PFSK-1 (cell line): ENCODE results near the gene LEMD2.

Experiments used
- FOXP2 ChIP-seq: optimal IDR thresholded peaks from 2 replicates; pipeline ENCODE3; 2011; ENCODE audit warnings: borderline replicate concordance, control low read depth, inconsistent platforms; ENCODE audit not compliant: insufficient read depth; ENCODE audit errors: extremely low read length, extremely low read depth
- POLR2AphosphoS5 ChIP-seq: IDR thresholded peaks from 2 replicates; pipeline ENCODE4 v1.6.1; 2012; ENCODE audit warnings: low read depth, mild to moderate bottlenecking, control low read depth, low read length, moderate library complexity
- SIN3A ChIP-seq: IDR thresholded peaks from 2 replicates; pipeline ENCODE4 v1.6.1; 2012; ENCODE audit warnings: mild to moderate bottlenecking, low read length, moderate library complexity, borderline replicate concordance; ENCODE audit not compliant: insufficient read depth
- TAF1 ChIP-seq: IDR thresholded peaks from 2 replicates; pipeline ENCODE4 v1.6.1; 2012; ENCODE audit warnings: low read length, control low read depth, borderline replicate concordance; ENCODE audit not compliant: insufficient read depth
- TF ChIP-seq, protein P1 (sequence below), 2 experiments: IDR thresholded peaks; 2 replicates each; pipeline versions ENCODE4 v1.6.1 to v1.8.0; 2011 to 2012; ENCODE audit warnings: low read depth in 2 of 2, low read length in 2 of 2, control low read depth in 1 of 2, inconsistent platforms in 1 of 2, mild to moderate bottlenecking in 1 of 2, moderate library complexity in 1 of 2; ENCODE audit not compliant: insufficient read depth in 1 of 2

Gene LEMD2

DNA sequence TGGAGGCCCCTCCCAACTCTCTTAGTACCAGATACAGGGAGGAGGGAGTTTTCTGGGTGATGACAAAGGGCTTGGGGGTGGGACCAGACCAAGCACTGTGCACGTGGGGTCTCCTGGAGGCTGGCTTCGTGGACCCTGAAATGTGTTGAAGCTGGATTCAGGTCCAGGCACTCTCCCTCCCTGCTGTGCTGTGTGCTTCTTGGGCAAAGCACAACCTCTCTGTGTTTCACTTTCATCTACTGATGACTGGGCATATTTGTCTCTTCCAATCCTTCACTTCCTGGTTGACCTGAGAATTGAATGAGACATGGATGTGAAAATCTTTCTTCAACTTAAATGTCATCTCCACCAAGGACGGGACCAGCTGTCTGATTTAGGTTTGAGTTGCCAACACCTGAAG is 29.4 kb upstream of the LEMD2 start:
- TF ChIP-seq FOXP2 (no peak), TAF1 (no peak), SIN3A (no peak), POLR2AphosphoS5 (no peak)
- TF ChIP-seq, protein P1, sequence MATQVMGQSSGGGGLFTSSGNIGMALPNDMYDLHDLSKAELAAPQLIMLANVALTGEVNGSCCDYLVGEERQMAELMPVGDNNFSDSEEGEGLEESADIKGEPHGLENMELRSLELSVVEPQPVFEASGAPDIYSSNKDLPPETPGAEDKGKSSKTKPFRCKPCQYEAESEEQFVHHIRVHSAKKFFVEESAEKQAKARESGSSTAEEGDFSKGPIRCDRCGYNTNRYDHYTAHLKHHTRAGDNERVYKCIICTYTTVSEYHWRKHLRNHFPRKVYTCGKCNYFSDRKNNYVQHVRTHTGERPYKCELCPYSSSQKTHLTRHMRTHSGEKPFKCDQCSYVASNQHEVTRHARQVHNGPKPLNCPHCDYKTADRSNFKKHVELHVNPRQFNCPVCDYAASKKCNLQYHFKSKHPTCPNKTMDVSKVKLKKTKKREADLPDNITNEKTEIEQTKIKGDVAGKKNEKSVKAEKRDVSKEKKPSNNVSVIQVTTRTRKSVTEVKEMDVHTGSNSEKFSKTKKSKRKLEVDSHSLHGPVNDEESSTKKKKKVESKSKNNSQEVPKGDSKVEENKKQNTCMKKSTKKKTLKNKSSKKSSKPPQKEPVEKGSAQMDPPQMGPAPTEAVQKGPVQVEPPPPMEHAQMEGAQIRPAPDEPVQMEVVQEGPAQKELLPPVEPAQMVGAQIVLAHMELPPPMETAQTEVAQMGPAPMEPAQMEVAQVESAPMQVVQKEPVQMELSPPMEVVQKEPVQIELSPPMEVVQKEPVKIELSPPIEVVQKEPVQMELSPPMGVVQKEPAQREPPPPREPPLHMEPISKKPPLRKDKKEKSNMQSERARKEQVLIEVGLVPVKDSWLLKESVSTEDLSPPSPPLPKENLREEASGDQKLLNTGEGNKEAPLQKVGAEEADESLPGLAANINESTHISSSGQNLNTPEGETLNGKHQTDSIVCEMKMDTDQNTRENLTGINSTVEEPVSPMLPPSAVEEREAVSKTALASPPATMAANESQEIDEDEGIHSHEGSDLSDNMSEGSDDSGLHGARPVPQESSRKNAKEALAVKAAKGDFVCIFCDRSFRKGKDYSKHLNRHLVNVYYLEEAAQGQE (IDR thresholded peaks at IDR 0.05; ENCODE audit: insufficient read depth in 1 of 2, low read depth in 2 of 2, low read length in 2 of 2): no peak

DNA sequence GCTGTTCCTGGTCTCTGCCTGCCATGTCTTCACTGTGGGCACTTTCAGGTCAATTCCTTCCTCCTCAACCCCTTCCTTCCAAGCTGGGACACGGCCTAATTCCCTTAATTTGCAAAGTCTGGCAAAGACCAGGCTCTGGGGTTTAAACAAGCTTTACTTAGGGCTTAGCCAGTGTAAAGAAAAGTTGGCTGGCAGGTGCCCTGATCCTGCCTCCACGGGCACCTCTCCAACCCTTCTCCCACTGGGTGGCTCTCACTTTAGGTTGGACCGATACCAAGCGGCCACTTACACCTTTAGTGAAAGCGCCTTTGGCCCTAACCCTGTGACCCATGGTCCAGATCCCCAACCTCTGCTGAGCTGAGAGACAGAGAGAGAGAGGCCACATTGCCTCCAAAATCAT is 28.6 kb upstream of the LEMD2 start:
- TF ChIP-seq TAF1 (no peak), SIN3A (no peak), POLR2AphosphoS5 (no peak), FOXP2 (no peak)
- TF ChIP-seq, protein P1 (IDR thresholded peaks at IDR 0.05; ENCODE audit: insufficient read depth in 1 of 2, low read depth in 2 of 2, low read length in 2 of 2): no peak

DNA sequence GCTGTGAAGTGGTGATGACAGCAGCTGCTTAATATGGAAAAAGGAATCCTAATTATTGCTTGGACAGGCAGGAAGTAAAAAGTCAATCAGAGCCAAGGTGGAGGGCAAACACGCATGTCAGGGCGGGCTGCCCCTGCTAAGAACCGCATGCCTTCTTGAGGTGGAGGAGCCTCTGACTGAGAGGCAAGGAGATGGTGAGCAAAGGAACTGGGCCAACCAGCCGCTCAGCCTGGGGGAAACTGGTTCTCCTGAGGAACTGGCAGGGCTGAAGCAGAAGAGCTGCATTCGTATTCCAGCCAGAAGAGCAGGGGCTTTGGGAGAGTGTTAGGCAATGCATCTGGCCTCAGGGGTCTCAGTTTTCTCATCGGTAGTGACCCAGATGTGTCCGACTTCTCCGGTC is 28.0 kb upstream of the LEMD2 start:
- TF ChIP-seq TAF1: no peak
- no peak for TF ChIP-seq SIN3A
- TF ChIP-seq, protein P1 (IDR thresholded peaks at IDR 0.05; ENCODE audit: insufficient read depth in 1 of 2, low read depth in 2 of 2, low read length in 2 of 2): no peak
- no peak for TF ChIP-seq FOXP2
- no peak for TF ChIP-seq POLR2AphosphoS5

DNA sequence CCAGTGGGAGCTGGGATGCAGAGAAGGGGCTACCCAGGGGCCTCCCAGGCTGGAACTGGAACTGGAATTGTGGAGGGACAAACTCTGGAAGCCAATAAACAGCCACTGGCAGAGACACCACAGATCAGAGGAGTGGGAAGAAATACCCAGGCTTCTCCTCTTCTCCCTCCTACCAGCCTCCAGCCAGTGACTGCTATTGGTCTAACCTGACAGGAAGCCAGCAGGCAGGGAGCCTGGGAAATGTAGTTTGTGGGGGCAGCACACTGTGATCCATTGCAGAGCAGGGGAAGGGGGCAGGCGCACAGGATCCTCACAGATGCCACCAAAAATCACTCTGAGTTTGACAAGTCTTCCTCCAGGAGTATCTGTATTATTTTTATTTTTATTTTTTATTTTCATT is 26.9 kb upstream of the LEMD2 start:
- no peak for TF ChIP-seq SIN3A
- no peak for TF ChIP-seq TAF1
- no peak for TF ChIP-seq POLR2AphosphoS5
- no peak for TF ChIP-seq FOXP2
- TF ChIP-seq, protein P1 (IDR thresholded peaks at IDR 0.05; ENCODE audit: insufficient read depth in 1 of 2, low read depth in 2 of 2, low read length in 2 of 2): no peak
